HL-60/S4 treated with retinoic acid at 250 ng/mL for 4 days and 3 days (cell line): Measurements from ENCODE around the gene EIPR1.
"Not testable (repeated sequence)": the region's sequence is repeated elsewhere in the genome, so short reads cannot be mapped to it uniquely, and the experiment has no call there.

ENCODE experiments used
- in situ Hi-C: fragments of 300-500 bp; cut with MboI; formaldehyde crosslinking; loops from 2 replicates; pipeline ENCODE4 v1.7.0; 2022; ENCODE audit warnings: low sequenced_read_pairs

EIPR1 gene

GRCh38 chr2:3361518-3362389 is 15.9 kb downstream of the EIPR1 start:
- in situ Hi-C loops: no loop called here

- in situ Hi-C loops: no loop called here
Measured at GRCh38 chr2:3357926-3358325, 19.7 kb downstream of the EIPR1 start.

- in situ Hi-C loops: not testable (repeated sequence)
Measured at GRCh38 chr2:3357446-3357845, 20.2 kb downstream of the EIPR1 start.

- in situ Hi-C loops: no loop called here
Measured at GRCh38 chr2:3356799-3357198, 20.8 kb downstream of the EIPR1 start.

- in situ Hi-C loops: no loop called here
Measured at GRCh38 chr2:3355951-3356569, 21.6 kb downstream of the EIPR1 start.

- in situ Hi-C loops: no loop called here
Measured at GRCh38 chr2:3354986-3355385, 22.6 kb downstream of the EIPR1 start.

GRCh38 chr2:3349211-3349693 is 28.4 kb downstream of the EIPR1 start:
- in situ Hi-C loops: no loop called here

GRCh38 chr2:3348767-3349166 is 28.9 kb downstream of the EIPR1 start:
- in situ Hi-C loops: no loop called here

- in situ Hi-C loops: no loop called here
Measured at GRCh38 chr2:3345621-3346020, 32.0 kb downstream of the EIPR1 start.

- in situ Hi-C loops: no loop called here
Measured at GRCh38 chr2:3344897-3345296, 32.7 kb downstream of the EIPR1 start.

GRCh38 chr2:3343012-3343411 is 34.6 kb downstream of the EIPR1 start:
- in situ Hi-C loops: no loop called here

- in situ Hi-C loops: no loop called here
Measured at GRCh38 chr2:3342324-3342723, 35.3 kb downstream of the EIPR1 start.

GRCh38 chr2:3341336-3341735 is 36.3 kb downstream of the EIPR1 start:
- in situ Hi-C loops: no loop called here

GRCh38 chr2:3340144-3340543 is 37.5 kb downstream of the EIPR1 start:
- in situ Hi-C loops: no loop called here

- in situ Hi-C loops: no loop called here
Measured at GRCh38 chr2:3338340-3338739, 39.3 kb downstream of the EIPR1 start.

- in situ Hi-C loops: no loop called here
Measured at GRCh38 chr2:3336844-3337243, 40.8 kb downstream of the EIPR1 start.

- in situ Hi-C loops: no loop called here
Measured at GRCh38 chr2:3334392-3335345, 42.9 kb downstream of the EIPR1 start.

- in situ Hi-C loops: no loop called here
Measured at GRCh38 chr2:3332133-3332532, 45.5 kb downstream of the EIPR1 start.

GRCh38 chr2:3329491-3329890 is 48.1 kb downstream of the EIPR1 start:
- in situ Hi-C loops: no loop called here

- in situ Hi-C loops: no loop called here
Measured at GRCh38 chr2:3326871-3327270, 50.7 kb downstream of the EIPR1 start.

- in situ Hi-C loops: no loop called here
Measured at GRCh38 chr2:3326182-3326537, 51.5 kb downstream of the EIPR1 start.
